ENCODE results near the gene MRPS30.
A peak's percentile ranks its signal among the peaks of the same experiment; 100 is the strongest.
"Not testable (repeated sequence)": the region's sequence is repeated elsewhere in the genome, so short reads cannot be mapped to it uniquely, and the experiment has no call there.

Gene MRPS30

DNA sequence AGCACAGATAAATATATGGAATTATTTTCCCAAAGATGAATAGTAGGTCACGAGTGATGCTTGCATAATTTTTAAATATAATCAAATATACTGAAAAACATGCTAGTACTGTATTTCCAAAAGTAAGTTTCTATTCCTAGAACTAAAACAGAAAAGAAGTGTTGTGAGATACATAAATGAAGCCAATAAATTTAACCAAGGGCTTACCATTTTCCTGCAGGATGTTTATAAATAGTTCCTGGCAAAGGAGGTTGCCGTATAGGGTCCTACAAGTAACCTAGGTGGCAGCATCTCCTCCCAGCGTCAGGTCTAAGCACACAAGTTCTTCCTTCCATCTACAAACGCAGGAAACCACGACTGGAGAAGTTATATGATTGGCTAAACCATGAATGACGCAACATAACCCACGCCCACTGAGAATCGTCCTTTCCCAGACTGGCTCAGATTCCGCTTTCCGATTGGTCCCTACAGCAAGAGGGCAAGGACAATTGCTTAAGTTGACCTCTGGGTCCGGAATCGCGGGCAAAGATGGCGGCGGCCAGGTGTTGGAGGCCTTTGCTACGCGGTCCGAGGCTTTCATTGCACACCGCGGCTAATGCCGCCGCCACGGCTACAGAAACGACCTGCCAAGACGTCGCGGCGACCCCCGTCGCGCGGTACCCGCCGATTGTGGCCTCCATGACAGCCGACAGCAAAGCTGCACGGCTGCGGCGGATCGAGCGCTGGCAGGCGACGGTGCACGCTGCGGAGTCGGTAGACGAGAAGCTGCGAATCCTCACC, at the start of gene MRPS30:
Gene MRPS30, plus strand, starts transcription at position 513 of the 780 bp plus-strand sequence. Its CDS starts 16 bp downstream, at position 529.
- peak; percentile 89 to 90 for DNase-seq

DNA sequence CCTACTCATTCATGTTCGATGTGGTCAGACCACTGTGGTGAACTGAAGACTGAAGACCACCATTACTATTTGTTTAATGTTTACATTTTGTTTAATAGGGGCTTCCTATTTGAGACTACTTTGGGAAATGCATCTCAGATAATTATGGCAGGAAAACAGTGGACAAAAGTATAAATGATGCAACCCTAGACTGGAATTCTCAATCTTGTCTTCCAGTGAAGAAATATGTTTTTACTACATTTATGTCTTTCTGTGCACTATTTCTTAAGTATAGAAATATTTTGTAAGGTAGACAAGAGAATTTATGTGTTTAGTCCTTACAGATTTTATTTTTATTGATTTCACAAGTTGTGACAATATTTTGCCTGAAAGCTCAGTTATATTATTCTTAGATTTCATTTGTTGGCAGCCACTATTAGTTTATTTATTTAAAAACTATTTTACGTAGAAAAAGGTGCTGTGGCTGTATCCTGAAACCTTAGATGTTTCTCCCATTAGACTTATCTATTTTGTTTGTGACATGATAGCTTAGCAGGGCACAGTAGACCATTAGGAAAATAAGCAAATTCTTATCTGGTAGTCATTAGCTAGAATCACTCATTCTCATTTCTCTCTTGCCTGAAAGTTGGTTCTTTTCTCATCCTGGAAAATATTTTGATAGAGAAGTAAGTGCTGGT, 39.4 kb upstream of the MRPS30 start:
- DNase-seq: no peak

DNA sequence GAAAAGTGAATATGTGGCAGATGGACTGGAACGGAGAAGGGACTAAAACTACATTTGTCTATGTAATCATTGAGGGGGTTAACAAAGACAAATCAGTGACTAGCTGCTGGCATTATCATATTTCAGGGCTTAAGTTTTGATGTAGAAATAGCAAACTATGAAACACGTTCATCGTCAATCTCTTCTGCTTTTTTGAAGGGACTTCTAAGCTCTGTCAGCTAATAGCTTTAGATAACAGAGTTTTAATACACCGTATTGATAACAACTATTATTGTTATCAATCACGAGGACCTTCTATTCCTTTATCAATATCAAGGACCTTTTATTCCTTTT, 38.9 kb upstream of the MRPS30 start:
- no peak for DNase-seq

DNA sequence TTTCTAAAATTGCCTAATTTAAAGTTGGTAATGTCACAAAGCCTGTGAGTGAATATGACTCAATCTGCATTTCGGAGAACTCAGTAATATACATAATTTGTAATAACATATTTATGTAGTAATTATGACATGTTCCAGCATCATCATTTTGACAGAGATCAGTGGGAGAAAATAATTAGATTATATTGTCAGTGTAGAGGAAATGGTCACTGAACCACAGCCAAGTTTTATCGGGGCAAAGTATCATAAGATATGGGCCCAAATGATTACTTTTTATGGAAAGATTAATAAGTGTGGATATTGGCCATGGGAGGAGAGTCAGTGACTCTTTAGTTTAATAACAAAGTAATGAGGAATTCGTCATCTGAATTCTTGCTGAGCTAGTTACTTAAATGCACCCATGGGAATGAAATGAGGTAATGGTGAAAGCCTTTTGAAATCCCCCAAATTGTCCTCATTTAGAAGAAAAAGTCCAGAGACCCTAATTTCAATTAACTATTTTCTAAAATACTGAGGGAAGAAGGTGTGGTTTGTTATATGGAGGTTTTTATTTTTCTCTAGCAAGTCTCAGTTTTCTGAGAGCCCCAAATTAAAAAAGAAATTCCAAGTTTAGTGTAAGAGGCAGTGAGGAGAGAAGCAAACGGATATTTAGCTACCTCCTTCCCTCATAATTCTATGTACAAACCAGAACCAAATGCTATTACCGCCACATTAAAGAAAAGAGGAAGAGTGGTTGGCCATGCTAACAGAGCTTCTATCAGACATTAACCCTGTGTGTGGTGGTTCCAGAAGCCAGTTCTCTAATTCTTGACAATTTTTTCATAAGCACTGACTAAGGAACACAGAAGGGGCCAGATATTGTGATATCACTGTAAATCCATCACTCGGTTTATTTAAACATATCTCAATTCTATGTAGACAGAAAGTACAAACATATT, 37.7 kb upstream of the MRPS30 start:
- no peak for DNase-seq

DNA sequence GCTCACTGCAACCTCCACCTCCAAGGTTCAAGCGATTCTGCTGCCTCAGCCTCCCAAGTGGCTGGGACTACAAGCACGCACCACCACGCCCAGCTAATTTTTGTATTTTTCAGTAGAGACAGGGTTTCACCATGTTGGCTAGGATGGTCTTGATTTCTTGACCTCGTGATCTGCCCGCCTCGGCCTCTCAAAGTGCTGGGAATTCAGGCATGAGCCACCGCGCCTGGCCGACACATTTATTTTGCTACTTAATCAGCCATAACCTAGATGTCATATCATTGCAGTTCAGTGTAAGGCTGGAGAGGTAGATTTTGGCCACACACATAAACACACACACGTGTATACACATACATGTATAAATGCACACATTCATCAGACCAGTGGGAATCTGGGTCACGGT, 36.4 kb upstream of the MRPS30 start:
- DNase-seq: not testable (repeated sequence)

DNA sequence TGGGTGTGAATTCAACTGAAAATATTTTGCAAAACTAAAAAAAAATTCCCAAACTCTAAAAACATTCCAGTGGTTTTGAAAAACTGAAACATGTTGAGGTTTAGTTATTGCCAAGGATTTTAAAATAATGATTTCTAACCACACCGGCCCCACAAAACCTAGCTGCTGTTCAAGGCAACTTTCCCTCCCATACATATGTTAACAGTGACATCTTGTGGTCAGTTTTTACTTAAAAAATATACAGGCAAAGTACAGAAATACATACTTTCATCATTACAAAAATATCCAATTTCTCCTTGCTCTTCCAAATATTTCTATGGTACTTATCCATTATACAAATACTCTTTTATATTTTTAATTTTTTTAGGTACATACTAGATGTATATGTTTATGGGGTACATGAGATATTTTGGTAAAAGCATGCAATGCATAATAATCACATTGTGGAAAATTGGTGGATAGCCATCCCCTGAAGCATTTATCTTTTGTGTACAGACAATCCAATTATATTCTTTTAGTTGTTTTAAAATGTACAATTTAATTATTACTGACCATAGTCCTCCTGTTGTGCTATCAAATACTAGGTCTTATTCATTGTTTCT, 34.4 kb upstream of the MRPS30 start:
- DNase-seq: no peak

DNA sequence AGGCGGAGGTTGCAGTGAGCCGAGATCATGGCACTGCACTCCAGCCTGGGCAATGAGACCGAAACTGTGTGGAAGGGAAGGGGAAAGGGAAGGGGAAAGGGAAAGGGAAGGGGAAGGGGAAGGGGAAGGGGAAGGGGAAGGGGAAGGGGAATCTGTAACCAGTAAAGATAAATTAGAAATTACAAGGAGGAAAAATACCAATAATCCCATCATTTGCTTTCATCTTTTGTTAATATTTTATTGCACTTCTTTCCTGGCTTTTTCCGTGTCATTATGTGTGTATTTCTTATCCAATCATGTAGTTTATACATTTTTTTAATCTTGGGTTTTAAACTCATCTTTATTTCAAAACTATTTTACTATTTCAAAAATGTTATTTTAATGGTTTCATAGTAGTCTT, 29.6 kb upstream of the MRPS30 start:
- DNase-seq: no peak

DNA sequence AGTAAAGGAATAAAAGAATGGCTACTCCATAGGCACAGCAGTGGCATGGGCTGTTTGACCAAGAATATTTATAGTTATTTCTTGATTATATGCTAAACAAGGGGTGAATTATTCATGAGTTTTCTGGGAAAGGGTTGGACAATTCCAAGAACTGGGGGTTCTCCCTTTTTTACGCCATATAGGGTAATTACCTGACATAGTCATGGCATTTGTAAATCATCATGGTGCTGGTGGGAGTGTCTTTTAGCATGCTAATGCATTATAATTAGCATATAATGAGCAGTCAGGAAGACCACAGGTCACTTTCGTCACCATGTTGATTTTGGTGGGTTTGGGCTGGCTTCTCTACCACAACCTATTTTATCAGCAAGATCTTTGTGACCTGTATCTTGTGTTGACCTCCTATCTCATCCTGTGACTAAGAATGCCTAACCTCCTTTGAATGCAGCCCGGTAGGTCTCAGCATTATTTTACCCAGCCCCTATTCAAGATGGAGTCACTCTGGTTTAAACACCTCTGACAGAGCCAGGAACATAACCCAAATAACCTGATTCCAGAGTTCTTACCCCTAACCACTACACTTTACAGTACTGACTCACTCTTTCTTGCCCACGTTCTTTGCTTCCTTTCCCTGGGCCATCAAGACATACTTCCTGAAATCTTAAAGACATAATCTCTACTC, 25.0 kb upstream of the MRPS30 start:
- no peak for DNase-seq

DNA sequence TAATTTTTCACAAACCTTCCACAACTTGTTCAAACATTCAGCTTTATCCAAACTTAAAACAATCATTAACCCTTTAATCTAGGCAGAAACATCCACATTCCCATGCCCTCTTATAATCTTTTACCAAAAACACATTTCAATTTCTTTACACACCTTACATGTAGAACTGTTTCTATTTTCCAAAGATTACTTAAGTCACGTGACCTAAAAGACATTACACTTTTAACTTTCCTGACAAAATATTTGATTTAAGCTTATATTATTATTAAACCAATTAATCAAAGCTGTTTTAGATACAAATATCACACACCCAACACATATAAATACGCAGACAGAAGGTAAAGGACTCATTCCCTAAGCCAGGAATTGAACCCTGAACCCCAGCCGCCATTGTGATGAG, 21.0 kb upstream of the MRPS30 start:
- DNase-seq: no peak

DNA sequence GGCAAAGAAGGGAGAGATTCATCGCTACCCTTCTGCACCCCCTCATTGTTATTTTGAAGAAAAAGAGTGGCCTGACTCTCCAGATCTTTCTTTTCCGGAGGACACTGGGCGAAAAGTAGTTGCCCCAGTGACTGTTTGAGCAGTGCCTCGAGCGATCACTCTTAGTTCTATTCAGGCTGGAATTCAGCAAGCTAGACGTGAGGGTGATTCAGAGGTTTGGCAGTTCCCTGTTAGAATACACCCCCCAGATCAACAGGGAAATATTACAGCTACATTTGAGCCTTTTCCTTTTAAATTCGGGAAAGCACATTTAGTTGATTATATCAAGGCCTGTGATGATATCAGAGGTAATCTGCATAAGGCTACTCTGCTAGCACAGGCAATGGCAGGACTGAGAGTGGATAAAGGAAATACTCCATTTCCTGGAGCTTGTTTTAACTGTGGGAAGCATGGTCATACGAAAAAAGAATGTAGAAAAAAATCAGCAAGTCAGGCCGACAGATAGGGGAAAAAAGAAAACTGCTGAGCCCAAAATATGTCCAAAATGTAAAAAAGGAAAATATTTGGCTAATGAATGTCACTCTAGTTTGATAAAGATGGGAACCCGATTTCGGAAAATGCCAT, 19.3 kb upstream of the MRPS30 start:
- not testable (repeated sequence) for DNase-seq

DNA sequence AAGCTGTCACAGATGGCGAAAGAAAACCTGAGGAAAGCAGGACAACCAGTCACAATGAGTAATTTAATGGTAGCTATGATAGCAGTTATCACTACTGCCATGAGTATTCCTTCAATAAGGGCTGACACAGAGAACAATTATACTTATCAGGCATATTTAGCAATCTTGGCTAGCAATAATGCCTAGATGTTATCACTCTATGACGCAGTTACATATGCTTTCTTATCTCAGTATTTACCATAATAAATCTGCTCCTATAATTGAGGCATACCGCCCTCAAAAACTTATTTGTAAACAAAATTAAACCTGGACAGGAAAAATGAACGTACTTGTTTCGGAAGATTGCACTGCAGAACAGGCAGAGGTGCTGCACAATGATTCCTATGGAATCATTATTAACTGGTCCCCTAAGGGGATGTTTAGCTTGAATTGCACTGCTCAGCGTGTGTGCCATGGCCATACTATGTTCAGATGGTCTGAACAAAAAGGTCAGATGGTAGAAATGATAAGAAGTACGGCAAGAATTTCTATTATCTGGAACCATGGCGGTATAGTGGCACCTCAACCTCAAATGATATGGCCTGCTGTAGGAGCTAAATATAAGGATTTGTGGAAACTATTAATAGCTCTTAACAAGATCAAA, 16.6 kb upstream of the MRPS30 start:
- not testable (repeated sequence) for DNase-seq

DNA sequence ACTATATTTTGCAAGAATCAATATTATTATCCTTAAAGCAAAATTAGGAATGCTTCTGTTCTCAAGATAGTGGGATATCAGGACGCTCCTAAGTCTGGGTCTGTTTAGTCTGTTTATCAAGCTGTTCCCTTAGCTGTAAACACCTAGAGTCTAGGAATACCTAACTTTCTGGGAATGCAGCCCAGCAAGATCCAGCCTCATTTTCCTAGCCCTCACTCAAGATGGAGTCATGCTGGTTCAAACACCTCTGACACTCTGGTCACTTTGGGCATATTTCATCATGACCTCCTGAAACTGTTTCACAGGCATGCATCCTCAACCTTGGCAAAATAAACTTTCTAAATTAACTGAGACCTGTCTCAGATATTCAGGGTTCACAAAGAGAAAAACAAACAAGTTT, 14.4 kb upstream of the MRPS30 start:
- no peak for DNase-seq

DNA sequence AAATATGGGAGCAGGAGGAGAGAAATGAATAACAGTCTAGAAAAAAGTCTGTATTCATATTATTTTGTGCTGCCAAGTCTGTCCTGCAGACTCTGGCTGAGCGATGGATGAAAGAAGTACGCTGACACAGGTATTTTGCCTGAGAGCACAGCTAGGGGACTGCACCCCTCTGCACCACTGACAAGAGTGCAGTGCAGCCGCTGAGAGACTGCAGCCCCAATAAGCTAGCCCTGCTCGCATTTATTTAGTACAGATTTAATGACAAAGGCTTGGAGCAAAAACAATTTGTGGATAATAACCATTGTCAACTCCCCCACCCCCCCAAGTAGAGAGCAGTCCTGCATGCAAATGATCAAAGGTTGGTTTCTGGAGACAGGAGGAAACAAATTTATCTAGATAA, 13.3 kb upstream of the MRPS30 start:
- DNase-seq: no peak

DNA sequence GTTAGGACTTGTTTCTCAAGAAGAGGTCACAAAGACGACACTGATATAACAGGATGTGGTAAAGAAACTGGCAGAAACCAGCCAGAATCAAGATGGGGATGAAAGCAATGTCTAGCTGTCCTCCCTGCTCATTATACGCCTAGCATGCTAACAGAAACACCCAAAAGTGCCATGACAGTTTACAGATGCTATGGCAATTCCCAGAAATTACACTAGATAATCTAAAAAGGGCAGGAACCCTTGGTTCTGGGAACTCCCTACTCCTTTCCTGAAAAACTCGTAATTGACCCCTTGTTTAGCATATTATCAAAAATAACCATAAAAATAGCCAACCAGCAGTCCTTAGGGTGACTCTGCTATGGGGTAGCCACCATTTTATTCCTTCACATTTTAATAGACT, 10.9 kb upstream of the MRPS30 start:
- no peak for DNase-seq

DNA sequence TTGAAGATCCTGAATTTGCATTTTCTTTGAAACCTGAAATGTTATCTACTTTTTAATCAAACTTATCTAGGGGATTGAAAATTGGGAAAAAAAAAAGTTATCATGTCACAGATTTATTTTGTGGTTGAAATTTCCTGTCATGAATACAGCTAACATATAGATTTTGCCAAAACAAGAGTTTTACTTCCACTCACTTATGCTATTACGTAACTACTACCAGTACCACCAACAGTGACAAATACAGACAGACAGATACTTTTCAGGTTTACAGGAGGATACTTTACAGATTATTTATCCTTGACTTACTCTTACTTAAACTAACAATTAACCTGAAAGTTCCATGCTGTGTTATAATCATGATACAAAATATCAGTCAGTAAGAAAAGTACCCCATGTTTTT, 6.8 kb upstream of the MRPS30 start:
- DNase-seq: no peak

DNA sequence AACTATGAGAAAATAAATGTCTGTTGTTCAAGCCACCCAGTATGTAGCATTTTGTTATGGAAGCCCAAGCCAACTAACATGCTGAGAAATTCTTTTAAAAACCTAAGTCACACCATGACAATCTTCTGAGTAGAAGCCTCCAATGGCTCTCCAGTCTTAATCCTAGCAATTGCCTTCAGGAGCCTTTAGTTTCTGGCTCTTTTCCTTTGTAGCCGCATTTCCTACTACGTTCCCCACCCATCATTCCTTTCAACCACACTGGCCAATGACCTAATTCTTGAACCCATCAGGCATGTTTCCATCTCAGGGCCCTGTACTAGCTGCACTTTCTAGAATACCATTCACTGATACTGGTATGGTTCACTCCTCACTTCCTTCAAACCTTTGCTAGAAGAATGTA, 2.1 kb upstream of the MRPS30 start:
- DNase-seq: no peak

DNA sequence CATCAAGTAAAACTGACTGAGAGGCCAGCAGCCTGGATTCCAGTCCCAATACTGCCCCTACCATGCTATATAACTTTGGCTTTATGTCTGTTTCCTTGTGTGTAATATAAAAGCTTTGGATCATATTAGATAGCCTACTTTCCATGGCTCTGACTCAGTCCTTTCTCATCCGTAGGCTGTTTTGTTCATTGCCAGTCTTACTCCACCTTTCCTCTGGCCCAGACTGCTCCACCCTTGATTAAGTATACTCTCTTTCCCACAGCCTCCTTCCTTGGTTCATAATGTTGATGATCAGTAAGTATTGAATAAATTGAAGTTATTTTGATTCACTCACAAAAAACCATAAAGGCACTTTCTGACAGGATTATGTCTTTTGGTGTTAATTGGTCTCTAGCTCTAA, 1.5 kb upstream of the MRPS30 start:
- no peak for DNase-seq

DNA sequence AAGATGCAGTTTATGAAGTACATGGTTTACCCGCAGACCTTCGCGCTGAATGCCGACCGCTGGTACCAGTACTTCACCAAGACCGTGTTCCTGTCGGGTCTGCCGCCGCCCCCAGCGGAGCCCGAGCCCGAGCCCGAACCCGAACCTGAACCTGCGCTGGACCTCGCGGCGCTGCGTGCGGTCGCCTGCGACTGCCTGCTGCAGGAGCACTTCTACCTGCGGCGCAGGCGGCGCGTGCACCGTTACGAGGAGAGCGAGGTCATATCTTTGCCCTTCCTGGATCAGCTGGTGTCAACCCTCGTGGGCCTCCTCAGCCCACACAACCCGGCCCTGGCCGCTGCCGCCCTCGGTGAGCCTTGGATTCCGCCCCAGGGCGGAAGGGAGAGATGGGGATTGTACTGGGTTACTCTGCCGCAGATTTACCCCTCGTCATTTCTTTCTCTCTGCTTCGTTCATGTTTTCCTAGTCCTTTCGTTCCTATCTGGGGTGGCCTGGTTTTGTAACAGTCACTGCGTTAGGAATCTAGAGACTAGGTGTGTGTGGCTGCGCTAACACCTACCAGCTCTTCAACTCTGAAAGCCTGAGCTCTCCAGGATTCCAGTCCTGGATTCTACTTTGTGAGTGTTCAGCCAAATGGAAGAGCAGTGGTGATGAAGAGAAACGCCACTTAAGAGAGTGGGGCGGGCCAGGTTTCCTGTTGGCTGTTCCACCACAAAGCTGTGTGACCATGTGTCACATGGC, 638 bp downstream of the MRPS30 start:
- peak; percentile 58 to 64 for DNase-seq

DNA sequence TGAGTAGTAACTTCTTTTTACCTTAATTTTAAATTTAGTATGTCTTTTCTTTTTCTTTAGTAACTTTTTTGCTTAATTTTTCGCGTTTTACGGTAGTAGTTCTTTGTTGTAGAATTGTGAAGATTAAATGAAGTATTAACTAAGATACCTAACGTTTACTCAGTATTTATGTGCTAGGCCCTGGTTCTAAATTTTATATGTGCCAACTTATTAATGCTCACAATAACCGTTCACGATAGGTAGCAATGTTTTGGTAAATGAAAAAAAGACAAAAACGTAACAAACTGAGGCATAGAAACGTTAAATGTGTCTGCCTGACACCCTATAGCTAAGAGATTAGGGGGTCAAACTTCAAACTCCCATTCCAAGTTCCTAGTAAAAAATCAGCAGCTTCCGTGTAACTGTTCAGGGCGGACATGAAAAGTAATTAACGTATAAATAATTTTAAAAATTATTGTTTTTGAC, 1.2 kb downstream of the MRPS30 start:
- no peak for DNase-seq

DNA sequence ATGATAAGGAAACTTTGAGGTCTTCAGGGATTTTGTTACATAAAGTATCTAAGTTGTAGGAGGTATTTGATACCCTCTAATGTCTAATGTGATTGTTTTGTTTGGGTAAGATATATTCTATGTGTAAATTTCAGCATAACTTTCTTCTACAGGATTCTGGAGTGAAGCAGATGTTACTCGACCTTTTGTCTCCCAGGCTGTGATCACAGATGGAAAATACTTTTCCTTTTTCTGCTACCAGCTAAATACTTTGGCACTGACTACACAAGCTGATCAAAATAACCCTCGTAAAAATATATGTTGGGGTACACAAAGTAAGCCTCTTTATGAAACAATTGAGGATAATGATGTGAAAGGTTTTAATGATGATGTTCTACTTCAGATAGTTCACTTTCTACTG, 6.0 kb downstream of the MRPS30 start:
- DNase-seq: no peak

DNA sequence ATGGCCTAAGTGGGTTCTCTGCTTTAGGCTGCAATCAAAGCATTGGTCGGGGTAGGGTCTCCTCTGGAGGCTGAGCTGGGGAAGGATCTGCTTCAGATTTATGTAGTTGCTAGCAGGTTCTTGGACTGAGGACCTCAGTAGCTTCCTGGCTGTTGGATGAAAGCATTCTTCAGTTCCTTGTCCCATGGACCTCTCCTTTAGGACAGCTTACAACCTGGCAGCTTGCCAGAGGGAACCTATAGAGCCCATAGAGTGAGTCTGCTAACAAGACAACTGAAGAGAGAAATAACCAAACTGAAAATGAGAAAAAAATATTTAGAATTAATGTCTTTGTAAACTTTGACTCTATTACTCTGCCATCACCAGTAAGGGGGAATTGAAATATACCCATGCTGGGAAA, 12.4 kb downstream of the MRPS30 start:
- DNase-seq: no peak

Data from activated T-cell treated with anti-CD3 and anti-CD28 coated beads, Interleukin-2, amount 50 U/mL, for 48 hours (primary cell).